GM19043 (cell line): ENCODE measurements around the gene ARR3.
"Not testable (repeated sequence)": the region's sequence is repeated elsewhere in the genome, so short reads cannot be mapped to it uniquely, and the experiment has no call there.

Source experiments
- ATAC-seq: cut with Tn5 transposase; IDR thresholded peaks from one replicate; pipeline ENCODE4 v1.9.1; 2021; ENCODE audit warnings: low read depth; ENCODE audit not compliant: unreplicated experiment

ARR3 gene

DNA sequence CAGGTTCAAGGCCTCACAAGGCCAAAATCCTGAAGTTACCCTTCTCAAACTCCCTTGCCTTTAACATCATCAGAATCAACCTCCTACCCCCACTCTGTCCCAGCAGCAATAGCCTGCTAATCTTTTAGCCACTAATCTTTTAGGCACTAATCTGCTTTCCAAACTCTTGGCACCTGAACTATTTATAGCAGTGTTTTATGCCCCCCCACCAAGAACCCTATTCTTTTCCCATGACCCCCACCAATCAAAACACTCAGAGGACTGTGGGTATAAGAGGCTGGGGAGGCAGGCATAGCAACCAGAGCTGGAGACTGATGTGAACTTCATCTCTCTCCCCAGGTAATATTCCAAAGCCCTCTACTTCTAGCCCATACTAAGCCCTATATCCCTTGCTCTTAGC, at the start of gene ARR3:
ARR3 (plus strand) TSS at position 301 of the 400 bp plus-strand sequence. CDS start 1,052 bp downstream, outside the sequence.
- ATAC-seq, result no peak

GRCh38 chrX:70219938-70220764, 48.0 kb upstream of the ARR3 start:
- ATAC-seq, result no peak

DNA sequence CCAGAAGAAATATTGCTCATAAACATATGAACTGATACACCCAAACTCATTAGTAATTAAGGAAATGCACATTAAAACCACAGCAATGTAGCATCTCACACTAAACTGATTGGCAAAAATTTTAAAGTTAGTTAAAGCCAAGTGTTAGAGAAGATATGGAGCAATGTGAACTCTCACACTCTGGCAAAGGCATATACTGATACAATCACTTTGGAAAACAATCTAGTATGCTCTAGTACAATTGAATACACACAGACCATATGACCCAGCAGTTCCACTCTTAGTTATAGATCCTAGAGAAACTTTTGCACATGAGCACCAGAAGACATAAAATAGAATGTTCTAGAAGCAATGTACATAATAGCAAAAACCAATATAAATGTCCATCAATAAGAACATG, 42.1 kb upstream of the ARR3 start:
- ATAC-seq, result no peak

GRCh38 chrX:70226687-70227086, 41.4 kb upstream of the ARR3 start:
- ATAC-seq, result no peak

GRCh38 chrX:70231666-70232065, 36.5 kb upstream of the ARR3 start:
- no peak for ATAC-seq

GRCh38 chrX:70234355-70234754, 33.8 kb upstream of the ARR3 start, which contains the start of gene AWAT1:
TSS of gene AWAT1 (plus strand) at chrX:70234655. CDS start at chrX:70234696, 41 bp downstream.
- ATAC-seq, result no peak

- ATAC-seq, result no peak
Observed at GRCh38 chrX:70240751-70241150, 27.4 kb upstream of the ARR3 start.

- ATAC-seq, result no peak
Observed at GRCh38 chrX:70241501-70241900, 26.6 kb upstream of the ARR3 start.

GRCh38 chrX:70243601-70244000, 24.5 kb upstream of the ARR3 start:
- not testable (repeated sequence) for ATAC-seq

DNA sequence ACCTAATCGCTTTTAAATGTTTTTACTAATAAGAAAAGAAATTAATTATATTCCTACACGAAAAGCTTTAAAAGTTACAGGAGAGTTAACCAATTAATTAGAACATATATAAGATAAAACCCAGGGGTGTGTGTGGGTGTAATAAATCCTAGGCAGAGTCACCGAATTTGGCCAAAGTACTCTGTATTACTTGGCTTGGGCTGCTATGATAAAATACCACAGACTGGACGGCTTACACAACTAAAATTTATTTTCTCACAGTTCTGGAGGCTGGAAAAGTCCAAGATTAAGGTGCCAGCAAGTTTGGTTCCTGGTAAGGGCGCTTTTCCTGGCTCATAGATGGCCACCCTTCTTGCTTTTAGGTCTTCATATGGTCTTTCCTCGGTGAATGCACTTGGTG, 23.3 kb upstream of the ARR3 start:
- no peak for ATAC-seq

DNA sequence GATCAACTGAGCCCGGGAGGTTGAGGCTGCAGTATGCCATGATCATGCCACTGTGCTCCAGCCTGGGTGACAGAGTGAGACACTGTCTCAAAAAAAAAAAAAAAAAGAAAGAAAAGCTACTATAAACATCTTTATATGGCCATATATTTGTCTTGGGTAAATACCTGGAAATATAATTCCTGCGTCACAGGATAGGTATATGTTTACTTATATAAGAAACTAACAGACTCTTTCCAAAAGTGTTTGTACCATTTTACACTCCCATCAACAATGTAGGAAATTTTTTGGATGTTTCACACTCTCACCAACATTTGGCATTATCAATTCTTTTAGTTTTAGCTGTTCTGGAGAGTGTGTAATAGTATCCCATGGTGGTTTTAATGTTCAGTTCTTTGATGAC, 20.9 kb upstream of the ARR3 start:
- ATAC-seq, result no peak

- ATAC-seq, result no peak
Observed at GRCh38 chrX:70252491-70252890, 15.6 kb upstream of the ARR3 start.

- ATAC-seq, result no peak
Observed at GRCh38 chrX:70253377-70254062, 14.6 kb upstream of the ARR3 start.

DNA sequence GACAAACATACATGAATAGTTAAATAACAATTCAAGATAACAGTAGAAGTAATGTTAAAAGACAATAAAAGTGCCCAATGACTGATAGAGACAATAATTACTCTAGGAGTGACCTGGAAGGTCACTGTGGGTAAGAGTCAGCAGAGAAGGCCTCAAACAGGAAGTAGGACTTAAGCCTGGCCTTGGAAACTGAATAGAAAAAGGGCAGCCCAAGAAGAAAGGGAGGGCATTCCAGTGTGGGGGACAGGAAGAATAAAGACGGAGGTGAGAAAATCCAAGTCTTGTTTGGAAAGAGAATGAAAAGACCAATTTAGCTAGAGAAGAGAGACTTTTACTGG, 14.1 kb upstream of the ARR3 start:
- ATAC-seq, result no peak

DNA sequence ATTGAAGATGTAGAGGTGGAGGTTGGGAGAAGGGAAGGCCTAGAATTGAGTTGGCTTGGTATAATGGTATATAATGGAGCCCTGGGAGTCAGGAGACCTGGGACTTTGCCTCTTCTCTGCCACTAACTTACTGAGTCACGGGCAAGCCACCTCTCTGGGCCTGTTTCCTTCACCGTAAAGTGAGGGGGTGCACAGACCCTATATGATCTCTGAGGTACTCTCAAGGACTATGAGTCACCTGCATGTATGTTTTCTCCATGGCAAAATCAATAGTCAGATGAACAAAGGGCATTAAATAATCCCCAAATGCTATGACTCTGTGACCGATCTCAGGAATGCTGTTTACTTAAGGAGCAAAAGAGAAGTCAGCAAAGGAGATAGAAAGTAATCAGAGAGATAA, 13.2 kb upstream of the ARR3 start:
- no peak for ATAC-seq

DNA sequence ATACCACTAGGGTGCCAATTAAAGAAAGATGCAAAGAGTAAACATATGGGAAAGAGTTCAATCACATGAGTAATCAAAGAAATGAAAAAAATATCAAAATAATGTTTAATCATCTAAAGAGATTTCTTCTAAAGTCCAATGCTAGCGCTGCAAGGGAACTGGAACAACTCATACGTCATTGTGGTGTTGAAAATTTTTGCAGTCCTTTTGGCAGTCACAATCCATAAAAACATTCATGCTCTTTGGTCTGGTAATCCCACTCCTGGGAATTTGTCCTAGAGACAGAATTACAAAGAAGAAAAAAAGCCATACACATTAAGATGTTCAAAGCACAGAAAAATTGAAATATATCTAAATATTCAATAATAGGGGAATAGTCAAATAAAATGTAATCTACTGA, 12.7 kb upstream of the ARR3 start:
- no peak for ATAC-seq

DNA sequence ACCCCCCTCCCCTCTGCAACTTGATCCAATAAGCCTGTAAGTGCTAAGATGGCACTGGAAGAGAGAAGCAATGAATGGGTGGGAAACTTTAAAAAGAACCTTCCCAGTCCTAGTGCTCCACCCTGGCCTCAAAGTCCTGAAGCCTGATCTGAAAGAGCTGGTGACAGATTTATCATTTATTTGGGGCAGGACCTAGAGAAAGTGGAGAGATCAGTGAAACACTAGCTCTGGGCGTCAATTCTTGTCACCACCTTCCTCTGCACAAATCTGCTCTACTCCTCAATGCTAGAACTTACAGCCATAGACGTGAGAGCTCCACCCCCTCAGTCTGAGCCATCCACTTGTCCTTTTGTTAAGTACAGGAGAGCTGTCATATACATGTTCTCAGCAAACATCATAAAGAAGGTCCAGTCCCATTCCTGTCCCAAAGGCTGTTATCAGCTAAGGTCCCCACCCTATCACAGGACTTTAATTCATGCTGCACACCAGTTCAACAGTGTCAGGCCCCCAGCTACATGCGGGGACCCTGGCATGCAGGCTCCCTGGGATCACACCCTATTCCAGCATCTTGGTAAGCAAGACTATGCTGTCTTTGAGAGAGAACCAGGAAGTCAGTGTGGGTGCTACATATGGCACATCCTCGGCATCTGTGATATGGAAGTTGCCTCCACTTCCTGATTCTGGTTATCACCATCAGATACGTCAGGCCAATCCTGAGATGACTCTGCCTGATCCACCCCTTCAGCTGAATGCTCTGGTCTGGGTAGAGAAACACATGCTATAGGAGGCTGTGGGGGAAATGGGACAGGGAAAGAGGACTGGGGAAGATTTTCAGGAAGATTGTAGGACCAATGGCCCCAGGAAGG, 10.5 kb upstream of the ARR3 start:
- ATAC-seq, result no peak

GRCh38 chrX:70260104-70260503, 8.0 kb upstream of the ARR3 start, which contains the start of gene P2RY4:
TSS of gene P2RY4 (minus strand) at chrX:70260204. CDS start at chrX:70259624, 580 bp downstream.
- no peak for ATAC-seq

DNA sequence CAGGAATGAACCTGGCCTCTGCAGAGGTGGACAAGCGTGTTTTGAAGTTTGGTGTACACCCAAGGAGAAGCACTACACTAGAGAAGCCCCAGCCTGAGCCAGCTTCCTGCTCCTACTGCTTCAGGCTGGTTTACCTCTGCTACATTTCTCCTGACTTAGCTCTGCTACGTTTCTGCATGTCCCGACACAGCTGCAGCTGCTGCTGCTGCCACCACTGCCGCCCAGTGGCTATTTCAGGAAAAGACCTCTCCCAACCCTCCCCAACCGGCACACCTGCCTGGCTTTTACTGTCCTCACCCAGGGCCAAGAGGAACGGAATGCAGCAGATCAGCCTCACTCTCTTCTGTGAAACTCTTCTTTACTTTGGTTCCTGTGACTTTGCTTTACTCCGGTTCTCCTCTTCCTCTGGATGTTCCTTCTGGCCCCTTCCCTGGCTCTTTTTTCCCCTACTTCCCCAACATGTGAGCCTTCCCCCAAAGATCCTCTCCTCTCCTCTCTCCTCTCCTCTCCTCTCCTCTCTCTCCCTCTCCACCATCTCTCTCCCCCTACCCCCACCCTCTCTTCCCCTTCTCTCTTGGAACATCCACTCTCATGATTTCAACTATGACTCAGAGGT, 5.1 kb upstream of the ARR3 start:
- peak; percentile 63 for ATAC-seq

- no peak for ATAC-seq
Observed at GRCh38 chrX:70264784-70265183, 3.4 kb upstream of the ARR3 start.

GRCh38 chrX:70274029-70274428, 5.9 kb downstream of the ARR3 start:
- ATAC-seq, result not testable (repeated sequence)
